ENCODE measurements around the gene SYTL1. TPM values are rescaled to one million over a fixed set of nuclear protein-coding genes. Genes with fewer than 3 reads are reported as not detected.
A peak's percentile ranks its signal among the peaks of the same experiment; 100 is the strongest.

Gene SYTL1
- total and polyA plus RNA-seq, 9 of the 15 experiments (the other 6 are each of a cell fraction or from before 2014, with no cell fraction given), result 0.04 to 9.3 (median 1.7) TPM

DNA sequence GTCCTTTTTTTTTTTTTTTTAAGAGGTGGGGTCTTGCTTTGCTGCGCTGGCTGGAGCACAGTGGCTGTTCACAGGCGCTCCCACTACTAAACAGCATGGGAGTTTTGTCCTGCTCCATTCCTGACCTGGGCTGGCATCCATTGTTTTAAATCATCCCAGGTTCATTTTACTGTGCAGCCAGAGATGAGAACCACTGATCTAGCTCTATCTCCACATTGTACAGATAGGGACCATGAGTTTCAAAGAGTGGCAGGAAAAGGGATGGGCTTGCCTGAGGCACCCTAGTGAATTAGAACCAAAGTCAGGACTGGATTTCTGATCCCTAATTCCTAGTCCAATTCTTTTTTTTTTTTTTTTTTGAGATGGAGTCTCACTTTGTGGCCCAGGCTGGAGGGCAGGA, 27.1 kb upstream of the SYTL1 start:
- Histone ChIP-seq H3K9ac (ENCODE audit: insufficient read depth in 1 of 2, low read depth in 2 of 2, low read length in 2 of 2) (no peak overlapping the region), H3K79me2 (ENCODE audit: control insufficient read depth, insufficient read depth, low read length) (no peaks in the 10 kb centered on the region), H3K36me3 (ENCODE audit: control insufficient read depth, insufficient read depth, low read length) (no peaks in the 10 kb centered on the region), H4K20me1 (replicated peaks; ENCODE audit: control insufficient read depth, insufficient read depth, low read length) (no peaks in the 10 kb centered on the region), H3K9me3 (replicated peaks; ENCODE audit: control insufficient read depth, insufficient read depth, low read depth, low read length) (no peaks in the 10 kb centered on the region), H3K27ac (ENCODE audit: extremely low read depth, low read depth, low read length) (no peak overlapping the region), H3K4me1 (replicated peaks in 1 of 2; ENCODE audit: control insufficient read depth in 2 of 2, insufficient read depth in 2 of 2, low read length in 2 of 2) (peaks cover 0 to 5% of the 10 kb centered on the region in 2 experiments; a peak in 2 of 5 replicates), H3K27me3 (ENCODE audit: control insufficient read depth in 2 of 2, insufficient read depth in 2 of 2, low read length in 2 of 2) (no peaks in the 10 kb centered on the region), H3K4me3 (no peak overlapping the region), H3K4me2 (ENCODE audit: insufficient read depth, low read length) (no peak overlapping the region), H2AFZ (ENCODE audit: low read depth, low read length) (no peak overlapping the region), H3K9me1 (ENCODE audit: control insufficient read depth, insufficient read depth, low read length) (no peaks in the 10 kb centered on the region)
- ATAC-seq (peak; percentile 48), DNase-seq (ENCODE audit: extremely low read depth in 1 of 4, low spot score in 3 of 4) (no peak), FAIRE-seq (no peak)
- no peak for TF ChIP-seq TAL1 (IDR thresholded peaks at IDR 0.05)
- TF ChIP-seq, protein P1, sequence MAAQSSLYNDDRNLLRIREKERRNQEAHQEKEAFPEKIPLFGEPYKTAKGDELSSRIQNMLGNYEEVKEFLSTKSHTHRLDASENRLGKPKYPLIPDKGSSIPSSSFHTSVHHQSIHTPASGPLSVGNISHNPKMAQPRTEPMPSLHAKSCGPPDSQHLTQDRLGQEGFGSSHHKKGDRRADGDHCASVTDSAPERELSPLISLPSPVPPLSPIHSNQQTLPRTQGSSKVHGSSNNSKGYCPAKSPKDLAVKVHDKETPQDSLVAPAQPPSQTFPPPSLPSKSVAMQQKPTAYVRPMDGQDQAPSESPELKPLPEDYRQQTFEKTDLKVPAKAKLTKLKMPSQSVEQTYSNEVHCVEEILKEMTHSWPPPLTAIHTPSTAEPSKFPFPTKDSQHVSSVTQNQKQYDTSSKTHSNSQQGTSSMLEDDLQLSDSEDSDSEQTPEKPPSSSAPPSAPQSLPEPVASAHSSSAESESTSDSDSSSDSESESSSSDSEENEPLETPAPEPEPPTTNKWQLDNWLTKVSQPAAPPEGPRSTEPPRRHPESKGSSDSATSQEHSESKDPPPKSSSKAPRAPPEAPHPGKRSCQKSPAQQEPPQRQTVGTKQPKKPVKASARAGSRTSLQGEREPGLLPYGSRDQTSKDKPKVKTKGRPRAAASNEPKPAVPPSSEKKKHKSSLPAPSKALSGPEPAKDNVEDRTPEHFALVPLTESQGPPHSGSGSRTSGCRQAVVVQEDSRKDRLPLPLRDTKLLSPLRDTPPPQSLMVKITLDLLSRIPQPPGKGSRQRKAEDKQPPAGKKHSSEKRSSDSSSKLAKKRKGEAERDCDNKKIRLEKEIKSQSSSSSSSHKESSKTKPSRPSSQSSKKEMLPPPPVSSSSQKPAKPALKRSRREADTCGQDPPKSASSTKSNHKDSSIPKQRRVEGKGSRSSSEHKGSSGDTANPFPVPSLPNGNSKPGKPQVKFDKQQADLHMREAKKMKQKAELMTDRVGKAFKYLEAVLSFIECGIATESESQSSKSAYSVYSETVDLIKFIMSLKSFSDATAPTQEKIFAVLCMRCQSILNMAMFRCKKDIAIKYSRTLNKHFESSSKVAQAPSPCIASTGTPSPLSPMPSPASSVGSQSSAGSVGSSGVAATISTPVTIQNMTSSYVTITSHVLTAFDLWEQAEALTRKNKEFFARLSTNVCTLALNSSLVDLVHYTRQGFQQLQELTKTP (IDR thresholded peaks at IDR 0.05; ENCODE audit: low read depth in 1 of 2, partially characterized antibody in 2 of 2), result no peak
- intact Hi-C loops (cut with micrococcal nuclease), result no loop called here
- whole genome bisulfite sequencing (ENCODE audit: insufficient coverage, low coverage, missing lambda C conversion rate), result 47% methylated on average over 1 of the region's 2 CpGs
- CTCF ChIA-PET (ENCODE audit: low intra/inter-chr PET ratio), result no interaction called here
- POLR2A ChIA-PET, result interaction anchor here (0.6 to 1.0 kb wide), 2 partner anchors 8 to 52 kb away, joined by 3 read pairs; partner anchors contain the start of gene MAP3K6
- no TSS peak for BruUV-seq (replicated peaks)
- in situ Hi-C loops (cut with MboI), result no loop called here

Measured in K562 (cell line).